Stomach smooth muscle (tissue), 2 donors: ENCODE data around the gene NIN.

Experiments used
- H3K27ac ChIP-seq: one replicate; pipeline ENCODE4 v1.7.0; 2013; ENCODE audit warnings: mild to moderate bottlenecking, low read length, inconsistent platforms
- H3K27me3 ChIP-seq, 2 donors: one replicate each; pipeline ENCODE4 v1.7.0; 2013; ENCODE audit warnings: low read length in 2 of 2; ENCODE audit not compliant: insufficient read depth in 2 of 2, control insufficient read depth in 1 of 2
- H3K36me3 ChIP-seq, 2 donors: one replicate each; pipeline ENCODE4 v1.7.0; 2013; ENCODE audit warnings: low read length in 2 of 2; ENCODE audit not compliant: control insufficient read depth in 2 of 2, insufficient read depth in 2 of 2
- H3K4me1 ChIP-seq: one replicate; pipeline ENCODE4 v1.7.0; 2013; ENCODE audit warnings: low read length; ENCODE audit not compliant: control insufficient read depth, insufficient read depth
- H3K4me3 ChIP-seq, 2 donors: one replicate each; pipeline ENCODE4 v1.7.0; 2013; ENCODE audit warnings: low read length in 2 of 2
- H3K9ac ChIP-seq, 2 donors: one replicate each; pipeline ENCODE4 v1.7.0; 2013; ENCODE audit warnings: low read length in 2 of 2, mild to moderate bottlenecking in 1 of 2
- H3K9me3 ChIP-seq, 2 donors: one replicate each; pipeline ENCODE4 v1.7.0; 2013; ENCODE audit warnings: low read length in 2 of 2; ENCODE audit not compliant: control insufficient read depth in 2 of 2
- donor health status: healthy.
- donor health status: Pancreatic carcinoma.

NIN gene

DNA sequence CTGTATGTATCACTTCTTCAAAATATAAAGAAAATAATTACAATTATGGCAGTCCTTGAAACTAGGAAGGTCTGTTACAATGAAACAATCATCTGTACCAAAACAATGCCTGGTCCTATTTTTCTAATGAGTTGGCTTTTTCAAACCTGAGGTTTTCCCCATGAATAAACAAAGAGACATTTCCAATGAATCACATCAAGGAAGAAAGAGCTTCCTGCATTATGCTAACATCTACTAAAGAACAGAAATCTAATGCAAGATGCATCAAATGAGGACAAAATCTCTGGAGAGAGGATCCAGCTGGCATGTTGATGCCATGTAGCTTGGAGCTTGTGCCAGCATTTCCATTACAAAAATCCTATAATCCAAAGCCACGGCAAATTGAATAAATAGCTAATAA is 29.3 kb downstream of the NIN start:
- H3K9ac ChIP-seq = no peak overlapping the region

DNA sequence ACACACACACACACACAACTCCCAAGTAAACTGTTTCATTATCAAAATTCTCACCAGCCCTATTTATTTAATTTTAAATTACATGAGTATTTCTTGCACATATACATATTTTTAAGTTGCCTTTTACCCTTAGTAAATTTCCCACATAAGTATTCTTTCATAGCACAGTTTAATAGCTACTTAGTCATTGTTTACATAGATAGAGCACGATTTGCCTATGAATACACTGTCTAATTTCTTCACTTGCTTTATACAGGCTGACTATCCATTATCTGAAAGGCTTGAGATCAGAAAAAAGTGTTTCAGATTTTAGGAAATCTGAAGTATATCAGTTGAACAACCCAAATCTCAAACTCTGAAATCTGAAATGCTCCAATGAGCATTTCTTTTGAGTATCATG is 30.9 kb downstream of the NIN start:
- Histone ChIP-seq H3K4me1 (peaks cover 6% of the 10 kb centered on the region), H3K9ac (no peak overlapping the region), H3K36me3 (peaks cover 0 to 3% of the 10 kb centered on the region in 2 donors), H3K9me3 (no peaks in the 10 kb centered on the region), H3K27ac (no peak overlapping the region), H3K4me3 (no peak overlapping the region), H3K27me3 (no peaks in the 10 kb centered on the region)

More for the DNA sequence above, 29.3 kb downstream of the NIN start:
- no peak overlapping the region for H3K4me3 ChIP-seq
- H3K9me3 ChIP-seq = no peaks in the 10 kb centered on the region
- H3K36me3 ChIP-seq = peaks cover 5 to 6% of the 10 kb centered on the region in 2 donors
- no peaks in the 10 kb centered on the region for H3K27me3 ChIP-seq
- no peaks in the 10 kb centered on the region for H3K4me1 ChIP-seq
- no peak overlapping the region for H3K27ac ChIP-seq

DNA sequence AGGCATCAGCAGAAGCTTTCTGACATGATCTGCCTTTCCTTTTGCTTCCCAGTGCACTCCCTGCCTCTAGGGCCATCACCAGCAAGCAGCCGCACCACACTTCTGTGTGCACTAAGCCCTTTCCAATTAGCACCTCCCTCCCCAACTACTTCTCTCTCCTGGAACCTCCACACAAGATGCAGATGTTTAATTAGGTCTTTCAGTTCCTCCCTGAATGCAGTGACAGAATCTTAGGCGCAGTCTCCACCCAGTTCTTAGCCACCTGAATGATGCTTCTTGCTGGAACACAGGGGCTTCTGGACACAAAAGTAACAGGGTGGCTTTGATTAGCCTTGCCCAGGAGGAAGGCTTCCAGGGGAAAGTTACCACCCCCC is 32.9 kb downstream of the NIN start:
- Histone ChIP-seq H3K9ac (no peak overlapping the region), H3K9me3 (no peaks in the 10 kb centered on the region), H3K4me3 (no peak overlapping the region), H3K27me3 (no peaks in the 10 kb centered on the region), H3K27ac (no peak overlapping the region), H3K4me1 (peaks cover 6% of the 10 kb centered on the region), H3K36me3 (peaks cover 0 to 3% of the 10 kb centered on the region in 2 donors)

DNA sequence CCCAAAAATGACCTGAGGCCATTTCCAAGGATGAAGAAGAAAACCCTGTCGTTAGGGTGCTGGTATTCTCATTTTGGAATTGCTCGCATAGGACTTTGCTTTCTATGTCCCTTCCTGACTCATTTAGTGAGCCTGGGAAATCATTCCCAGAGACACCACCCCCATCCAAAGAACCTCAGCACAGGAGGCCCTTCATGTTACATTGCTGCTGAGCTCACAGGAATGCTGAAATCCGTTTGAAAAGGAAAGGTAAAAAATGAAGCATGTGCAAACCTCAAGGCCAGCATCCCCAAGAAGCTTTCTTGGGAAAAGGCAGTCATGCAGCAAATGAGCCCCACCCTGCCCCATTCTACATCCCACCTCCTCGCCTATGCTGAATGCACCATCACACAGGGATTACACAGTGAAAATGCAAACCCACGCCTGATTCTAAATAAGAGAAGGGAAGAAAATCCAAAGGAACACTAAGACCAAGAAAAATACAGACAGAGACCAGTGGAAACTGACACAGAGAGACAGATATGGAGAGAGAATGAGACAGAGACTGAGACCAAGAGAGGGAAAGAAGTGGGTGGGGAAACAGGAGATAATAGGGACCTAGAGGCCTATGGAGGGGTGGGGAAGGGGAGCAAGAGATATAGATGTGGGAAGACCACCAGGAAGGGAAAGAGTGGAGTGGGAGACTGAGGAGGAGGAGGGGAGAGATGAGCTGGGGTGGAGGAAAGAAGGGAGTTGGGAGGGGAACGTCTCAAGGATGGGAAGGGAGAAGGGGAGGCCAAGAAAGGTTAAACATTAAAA is 33.5 kb downstream of the NIN start:
- Histone ChIP-seq H3K36me3 (peaks cover 0 to 5% of the 10 kb centered on the region in 2 donors), H3K9ac (no peak overlapping the region), H3K27me3 (no peaks in the 10 kb centered on the region), H3K4me1 (peaks cover 6% of the 10 kb centered on the region), H3K4me3 (no peak overlapping the region), H3K27ac (no peak overlapping the region), H3K9me3 (no peaks in the 10 kb centered on the region)

DNA sequence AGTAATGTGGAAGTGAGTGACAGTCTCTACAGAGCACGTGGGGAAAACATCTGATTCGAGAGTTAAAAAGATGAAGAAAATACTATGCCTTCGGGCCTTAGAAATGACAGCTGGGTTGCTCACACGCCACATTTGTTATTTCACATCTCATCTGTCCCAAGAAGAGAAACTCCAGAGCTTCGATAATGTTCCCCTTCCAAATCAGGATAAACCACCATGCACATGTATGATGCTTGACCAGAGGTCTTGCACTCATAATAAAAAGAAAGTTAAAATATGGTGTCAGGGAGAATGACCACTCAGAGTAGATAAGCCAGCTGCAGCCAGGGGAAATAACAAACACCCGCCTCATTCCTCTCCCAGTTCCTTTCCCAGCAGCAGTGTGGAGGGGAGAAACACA is 34.6 kb downstream of the NIN start:
- Histone ChIP-seq H3K4me3 (no peak overlapping the region), H3K9me3 (no peaks in the 10 kb centered on the region), H3K4me1 (peaks cover 6% of the 10 kb centered on the region), H3K9ac (no peak overlapping the region), H3K27me3 (no peaks in the 10 kb centered on the region), H3K27ac (peak overlapping the region; percentile 8), H3K36me3 (peaks cover 7 to 11% of the 10 kb centered on the region in 2 donors)

DNA sequence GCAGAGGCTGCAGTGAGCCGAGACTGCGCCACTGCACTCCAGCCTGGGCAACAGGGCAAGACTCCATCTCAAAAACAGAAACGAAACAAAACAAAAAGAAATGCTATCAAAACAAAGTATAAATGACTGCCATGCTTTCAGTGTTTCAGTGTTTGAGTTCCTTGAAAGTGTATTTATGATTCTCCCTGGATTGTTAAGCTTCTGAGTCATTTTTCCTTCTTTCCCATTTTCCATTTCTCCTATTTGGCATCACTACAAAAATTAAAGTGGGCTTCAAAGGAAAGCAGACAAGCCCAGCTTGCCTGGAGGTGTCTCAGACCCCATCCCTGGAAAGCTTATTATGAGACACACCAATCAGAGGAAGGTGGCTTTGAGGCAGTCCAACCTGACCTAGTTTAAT is 35.1 kb downstream of the NIN start:
- H3K9me3 ChIP-seq = no peaks in the 10 kb centered on the region
- no peak overlapping the region for H3K4me3 ChIP-seq
- peaks cover 7 to 11% of the 10 kb centered on the region in 2 donors for H3K36me3 ChIP-seq
- H3K27me3 ChIP-seq = no peaks in the 10 kb centered on the region
- H3K9ac ChIP-seq = no peak overlapping the region
- peaks cover 6% of the 10 kb centered on the region for H3K4me1 ChIP-seq
- H3K27ac ChIP-seq = peak overlapping the region; percentile 8

DNA sequence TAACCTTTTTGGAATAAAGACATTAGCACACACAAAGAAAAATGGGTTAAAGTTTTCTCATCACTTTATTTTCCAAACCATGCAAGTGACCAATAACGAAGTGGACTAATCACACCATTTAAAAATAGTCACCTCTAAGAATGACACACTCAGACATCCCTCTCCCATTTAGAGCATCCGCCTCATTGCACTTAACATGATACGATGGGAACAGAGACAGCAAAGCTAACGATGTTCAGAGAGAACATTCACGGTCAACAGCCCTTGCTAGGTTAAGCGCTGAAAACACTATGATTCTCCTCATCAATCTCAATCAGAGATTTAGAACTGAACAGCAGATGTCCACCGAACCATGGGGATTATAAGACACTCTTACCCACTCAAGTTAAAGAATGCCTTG is 35.8 kb downstream of the NIN start:
- no peaks in the 10 kb centered on the region for H3K27me3 ChIP-seq
- no peaks in the 10 kb centered on the region for H3K9me3 ChIP-seq
- no peak overlapping the region for H3K9ac ChIP-seq
- peaks cover 14% of the 10 kb centered on the region in 2 donors for H3K36me3 ChIP-seq
- no peak overlapping the region for H3K4me3 ChIP-seq
- peaks cover 6% of the 10 kb centered on the region for H3K4me1 ChIP-seq
- no peak overlapping the region for H3K27ac ChIP-seq

DNA sequence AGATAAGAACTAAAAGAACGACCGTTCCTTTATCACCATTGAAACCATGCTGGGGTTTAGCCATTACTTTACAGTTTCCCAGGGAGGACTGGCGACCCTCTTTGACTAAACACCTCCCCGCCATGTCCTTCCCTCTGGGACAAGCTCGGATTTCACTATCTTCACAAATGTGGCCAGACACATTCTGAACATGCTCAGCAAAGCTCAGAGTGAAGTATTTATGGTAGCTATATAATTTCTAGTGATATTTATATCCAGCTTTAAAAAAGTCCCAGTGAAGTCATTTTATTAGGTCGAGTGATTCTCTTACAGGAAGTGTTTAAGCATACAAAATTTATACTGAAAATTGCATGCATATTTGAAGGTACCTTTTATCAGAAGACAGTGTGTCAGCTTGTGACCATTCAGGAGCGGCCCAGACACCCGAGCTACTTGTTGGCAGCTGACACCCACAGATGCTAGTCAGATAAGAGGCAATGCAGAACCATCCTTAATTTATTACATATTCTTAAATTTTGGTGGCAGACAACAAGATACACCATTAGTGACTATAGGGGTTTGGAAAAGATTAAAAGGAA is 36.8 kb downstream of the NIN start:
- H3K27ac ChIP-seq = no peak overlapping the region
- H3K4me3 ChIP-seq = no peak overlapping the region
- no peak overlapping the region for H3K9ac ChIP-seq
- H3K9me3 ChIP-seq = no peaks in the 10 kb centered on the region
- H3K4me1 ChIP-seq = peaks cover 6% of the 10 kb centered on the region
- H3K36me3 ChIP-seq = peaks cover 13 to 20% of the 10 kb centered on the region in 2 donors
- no peaks in the 10 kb centered on the region for H3K27me3 ChIP-seq

DNA sequence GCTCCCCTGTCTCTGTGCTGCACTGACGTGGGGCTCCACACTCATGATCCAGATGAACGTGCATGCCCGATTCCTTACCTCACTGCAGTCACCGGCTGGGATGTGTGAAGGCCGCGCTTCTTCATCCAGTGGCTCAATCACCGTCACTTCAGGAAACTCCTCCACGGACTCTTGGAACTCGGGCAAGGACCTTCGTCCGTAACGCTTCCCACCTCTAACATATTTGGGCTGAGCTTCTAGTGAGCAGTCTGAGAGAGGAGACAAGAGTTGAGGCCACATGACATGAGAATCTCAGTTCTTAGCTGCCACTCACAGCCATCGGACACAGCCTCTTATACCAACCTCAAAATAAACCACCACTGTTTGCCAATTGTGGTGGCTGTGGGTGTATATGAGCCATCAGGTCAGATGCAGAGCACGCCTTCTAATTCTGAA is 38.3 kb downstream of the NIN start:
- H3K27me3 ChIP-seq = no peaks in the 10 kb centered on the region
- H3K9me3 ChIP-seq = no peaks in the 10 kb centered on the region
- no peak overlapping the region for H3K27ac ChIP-seq
- H3K9ac ChIP-seq = no peak overlapping the region
- peaks cover 6% of the 10 kb centered on the region for H3K4me1 ChIP-seq
- H3K4me3 ChIP-seq = no peak overlapping the region
- H3K36me3 ChIP-seq = peaks cover 11 to 23% of the 10 kb centered on the region in 2 donors

DNA sequence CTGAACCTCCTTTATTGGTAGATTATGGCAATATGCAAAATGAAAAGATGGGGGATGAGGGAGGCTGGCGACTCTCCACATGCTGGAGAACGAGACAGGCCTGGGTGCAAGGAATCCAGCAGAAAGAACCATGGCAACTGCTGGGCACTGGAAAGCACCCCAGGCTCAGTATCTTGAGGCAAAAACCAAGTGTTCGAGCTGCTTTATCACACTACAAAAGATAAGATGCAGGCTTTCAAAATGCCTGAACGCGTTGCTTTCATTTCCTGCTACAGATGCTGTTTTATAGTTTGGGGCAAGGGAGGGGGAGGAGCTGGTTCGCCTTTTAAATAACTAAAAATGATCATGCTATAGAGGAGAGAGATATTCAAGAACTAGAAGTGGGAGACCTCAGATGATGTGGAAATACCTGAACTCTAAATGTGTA is 38.9 kb downstream of the NIN start:
- peaks cover 6% of the 10 kb centered on the region for H3K4me1 ChIP-seq
- H3K9ac ChIP-seq = no peak overlapping the region
- no peak overlapping the region for H3K27ac ChIP-seq
- H3K4me3 ChIP-seq = no peak overlapping the region
- peaks cover 11 to 23% of the 10 kb centered on the region in 2 donors for H3K36me3 ChIP-seq
- H3K9me3 ChIP-seq = no peaks in the 10 kb centered on the region
- H3K27me3 ChIP-seq = no peaks in the 10 kb centered on the region

DNA sequence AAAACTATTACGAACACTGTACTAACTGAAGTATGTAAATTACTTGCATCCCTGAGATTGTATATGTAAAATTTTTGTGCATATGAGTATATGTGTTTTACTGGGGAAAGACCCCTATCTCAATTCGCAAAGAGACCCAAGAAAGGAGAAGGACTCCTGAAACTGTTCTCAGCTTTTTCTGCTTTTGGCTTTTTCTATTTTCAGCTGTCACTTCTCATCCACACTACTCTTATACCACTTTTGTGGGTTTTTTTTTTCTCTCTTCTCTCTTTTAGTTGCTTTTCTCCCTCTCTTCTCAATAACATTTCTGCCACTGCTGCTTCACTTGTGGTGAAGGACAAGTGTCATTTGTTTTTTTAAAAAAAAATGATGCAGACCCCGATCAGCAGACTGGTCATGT is 39.8 kb downstream of the NIN start:
- no peak overlapping the region for H3K27ac ChIP-seq

More for the DNA sequence above, 39.8 kb downstream of the NIN start:
- Histone ChIP-seq H3K9ac (no peak overlapping the region), H3K9me3 (no peaks in the 10 kb centered on the region), H3K4me3 (no peak overlapping the region), H3K4me1 (peaks cover 4% of the 10 kb centered on the region), H3K36me3 (peaks cover 11 to 23% of the 10 kb centered on the region in 2 donors), H3K27me3 (no peaks in the 10 kb centered on the region)
